Stimulated activated CD4-positive, alpha-beta T cell treated with anti-CD3 and anti-CD28 coated beads, Interleukin-2, amount 100 ng/mL, for 4 hours (primary cell): Measurements from ENCODE around the gene ZNF638.
"Not testable (repeated sequence)": the region's sequence is repeated elsewhere in the genome, so short reads cannot be mapped to it uniquely, and the experiment has no call there.

Experiments
- DNase-seq: peaks from one replicate; pipeline ENCODE4 v3.0.0-alpha.2; 2020; ENCODE audit warnings: low read depth

The ZNF638 gene

GRCh38 chr2:71331581-71332434 is at the start of gene ZNF638:
Gene ZNF638, plus strand, starts transcription at chr2:71331782. Its CDS starts 17,173 bp downstream, at chr2:71348955.
- peak; percentile 92 for DNase-seq

GRCh38 chr2:71281950-71282349 is 49.6 kb upstream of the ZNF638 start:
- DNase-seq = no peak

DNA sequence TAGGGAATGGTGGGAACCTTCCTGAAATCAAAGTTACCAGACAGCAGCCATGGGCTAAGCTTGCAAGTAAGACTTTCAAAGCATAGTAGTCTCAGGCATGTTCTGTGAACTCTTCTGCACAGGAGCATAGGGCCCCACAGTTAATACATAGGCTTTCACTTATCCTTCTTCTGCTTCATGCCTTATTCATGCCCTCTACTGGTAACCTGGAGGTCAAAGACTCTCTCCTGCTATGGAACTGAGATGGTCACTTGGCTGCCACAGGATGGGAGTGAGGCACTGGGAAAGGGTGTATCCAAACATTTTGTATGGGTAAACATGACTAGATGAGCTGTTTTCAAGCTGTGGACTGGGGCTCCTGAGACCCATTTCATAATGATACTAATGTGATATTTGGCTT is 49.1 kb upstream of the ZNF638 start:
- no peak for DNase-seq

- DNase-seq = no peak
Measured at GRCh38 chr2:71283131-71283530, 48.5 kb upstream of the ZNF638 start.

DNA sequence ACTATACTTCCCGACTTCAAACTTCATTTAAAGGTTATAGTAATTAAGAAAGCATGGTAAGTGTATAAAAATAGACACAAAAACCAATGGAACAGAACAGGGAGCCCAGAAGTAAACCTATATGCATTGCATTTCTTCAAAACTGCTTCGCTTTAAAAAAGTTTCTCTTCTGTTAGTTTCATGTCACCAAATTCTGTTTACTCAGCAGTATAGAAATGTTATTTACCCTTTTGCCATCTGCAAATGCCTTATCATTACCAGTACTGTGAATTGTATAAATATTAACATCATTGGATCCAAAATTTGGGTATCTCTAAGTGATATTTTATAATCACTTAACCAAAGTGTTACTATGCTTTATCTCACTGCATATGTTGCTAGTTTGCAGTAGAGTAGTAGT is 45.9 kb upstream of the ZNF638 start:
- DNase-seq = no peak

DNA sequence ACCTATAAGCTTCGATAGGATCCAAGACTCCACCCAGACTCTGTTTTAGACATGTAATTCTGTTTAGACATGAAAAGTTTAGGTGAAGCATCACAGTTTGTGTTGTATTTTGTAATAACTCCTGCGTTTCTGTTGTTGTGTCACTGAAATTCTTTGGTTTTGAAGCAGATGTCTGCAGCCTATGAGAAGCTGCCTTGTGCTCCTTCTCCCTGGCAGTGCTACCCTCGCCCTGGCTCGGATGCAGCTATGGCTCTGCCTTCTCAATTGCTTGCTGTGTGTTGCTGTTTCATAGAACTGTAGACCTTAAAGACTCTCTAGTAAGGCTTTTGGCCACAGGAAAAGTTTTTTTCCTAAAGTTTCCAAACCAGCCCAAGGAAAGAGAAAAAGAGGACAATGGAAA is 40.2 kb upstream of the ZNF638 start:
- DNase-seq = no peak

DNA sequence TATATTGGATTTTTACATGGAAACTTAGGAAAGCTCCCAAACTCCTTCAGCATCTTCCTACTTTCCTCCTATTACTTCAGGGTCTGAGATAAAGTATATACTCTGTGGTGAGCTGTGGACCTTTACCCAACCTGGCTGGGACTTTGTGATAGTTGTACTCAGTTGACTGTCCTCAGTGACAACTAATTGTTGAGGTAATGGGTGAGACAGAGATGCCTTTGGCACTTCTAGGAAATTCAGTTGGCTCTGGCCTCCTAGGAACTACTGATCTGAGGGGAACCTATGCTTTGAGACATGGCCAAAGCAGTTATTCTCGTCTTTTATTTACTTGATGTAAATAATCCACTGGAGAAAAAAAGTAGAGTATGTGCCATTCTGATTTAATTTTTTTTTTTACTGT is 39.4 kb upstream of the ZNF638 start:
- no peak for DNase-seq

GRCh38 chr2:71298914-71299313 is 32.7 kb upstream of the ZNF638 start:
- DNase-seq = no peak

DNA sequence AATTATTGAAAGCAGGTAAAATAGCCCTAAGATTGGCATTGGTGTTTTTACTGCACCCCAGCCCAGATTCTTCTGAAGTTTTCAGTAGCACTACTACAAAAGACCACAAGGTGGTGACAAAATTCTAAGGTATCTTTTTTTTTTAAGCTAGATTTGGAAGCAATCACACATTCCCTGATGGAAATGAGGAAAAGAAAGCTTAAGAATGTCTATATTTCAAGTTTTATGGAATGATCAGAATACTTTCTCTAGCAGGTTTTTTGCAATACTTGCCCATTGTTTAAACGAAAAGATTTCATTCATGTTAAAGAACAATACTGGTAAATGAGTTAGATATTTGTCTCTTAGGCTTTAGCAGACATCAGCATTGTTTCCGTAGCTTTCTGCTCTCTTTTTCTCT is 32.1 kb upstream of the ZNF638 start:
- DNase-seq = no peak

DNA sequence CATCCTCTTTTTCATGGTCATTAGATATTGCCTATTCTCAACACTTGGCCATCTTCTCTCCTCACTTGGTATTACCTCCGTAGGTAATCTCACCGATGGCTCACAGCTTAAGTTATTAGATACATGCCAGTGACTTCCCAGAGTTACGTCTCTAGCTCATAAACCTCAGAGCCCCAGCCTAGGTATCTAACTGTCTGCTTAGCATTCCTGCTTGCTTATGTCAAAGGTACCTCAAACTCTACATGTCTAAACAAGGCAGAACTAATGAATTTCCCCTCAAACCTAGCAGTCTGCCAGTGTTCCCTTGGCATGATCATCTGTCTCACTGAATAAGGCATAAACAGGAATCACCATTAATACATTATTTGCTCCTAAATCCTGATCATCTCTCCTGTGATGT is 27.7 kb upstream of the ZNF638 start:
- DNase-seq = no peak

- no peak for DNase-seq
Measured at GRCh38 chr2:71306762-71307161, 24.8 kb upstream of the ZNF638 start.

GRCh38 chr2:71313016-71313766 is 18.4 kb upstream of the ZNF638 start:
- DNase-seq = no peak

- DNase-seq = no peak
Measured at GRCh38 chr2:71317060-71317459, 14.5 kb upstream of the ZNF638 start.

- not testable (repeated sequence) for DNase-seq
Measured at GRCh38 chr2:71317900-71318299, 13.7 kb upstream of the ZNF638 start.

DNA sequence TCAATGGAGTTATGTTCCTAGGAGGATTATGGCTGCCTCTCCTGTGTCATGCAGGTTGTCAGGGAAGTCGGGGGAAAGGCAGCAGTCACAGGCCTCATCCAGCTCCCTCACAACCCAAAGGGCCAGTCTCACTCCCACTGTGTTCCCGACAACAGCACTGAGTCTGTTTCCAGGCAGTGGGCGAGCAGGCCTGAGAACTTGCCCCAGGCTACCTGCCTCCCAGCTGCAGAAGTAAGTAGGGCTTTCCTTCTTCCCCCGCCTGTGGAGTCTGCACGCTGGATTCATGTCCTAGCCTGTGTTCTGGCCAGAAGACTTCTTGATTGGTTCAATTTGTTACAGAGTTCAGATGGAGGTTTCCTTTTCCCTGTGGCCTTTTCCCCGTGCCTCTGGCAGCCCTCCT is 8.2 kb upstream of the ZNF638 start:
- no peak for DNase-seq

DNA sequence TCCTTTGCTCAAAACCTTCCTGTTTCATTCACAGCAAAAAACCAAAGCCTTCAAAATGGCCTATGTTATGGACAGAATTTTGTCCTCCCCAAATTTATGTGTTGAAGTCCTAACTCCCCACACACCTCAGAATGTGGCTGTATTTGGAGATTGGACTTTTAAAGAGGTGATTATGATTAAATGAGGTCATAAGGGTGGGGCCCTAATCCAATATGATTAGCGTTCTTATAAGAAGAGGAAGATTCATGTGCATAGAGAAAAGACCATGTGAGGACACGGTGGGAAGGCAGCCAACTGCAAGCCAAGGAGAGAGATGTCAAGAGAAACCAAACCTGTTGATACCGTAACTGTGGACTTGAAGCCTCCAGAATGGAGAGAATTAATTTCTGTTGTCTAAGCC is 4.6 kb upstream of the ZNF638 start:
- no peak for DNase-seq

DNA sequence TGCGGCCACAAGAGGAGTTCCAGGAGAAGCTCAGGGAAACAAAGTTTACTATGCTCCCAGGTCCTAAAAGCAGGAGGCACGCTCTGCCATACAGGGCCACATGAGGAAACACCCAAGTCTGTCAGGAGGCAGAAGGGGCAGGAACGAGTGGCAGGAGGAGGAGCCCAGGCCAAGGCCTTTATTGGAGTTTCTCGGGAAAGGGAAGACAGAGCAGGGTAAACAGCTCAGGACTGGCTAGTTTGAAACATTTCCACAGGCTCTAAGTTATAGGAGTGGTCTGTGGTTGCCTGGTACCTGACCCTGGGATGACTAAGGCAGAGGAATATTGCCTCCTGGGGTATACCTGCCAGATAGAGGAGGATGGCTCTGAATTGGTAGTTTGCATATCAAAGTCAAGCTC is 3.7 kb upstream of the ZNF638 start:
- DNase-seq = no peak

- DNase-seq = no peak
Measured at GRCh38 chr2:71330155-71330554, 1.4 kb upstream of the ZNF638 start.

- no peak for DNase-seq
Measured at GRCh38 chr2:71330585-71331330, 824 bp upstream of the ZNF638 start.

DNA sequence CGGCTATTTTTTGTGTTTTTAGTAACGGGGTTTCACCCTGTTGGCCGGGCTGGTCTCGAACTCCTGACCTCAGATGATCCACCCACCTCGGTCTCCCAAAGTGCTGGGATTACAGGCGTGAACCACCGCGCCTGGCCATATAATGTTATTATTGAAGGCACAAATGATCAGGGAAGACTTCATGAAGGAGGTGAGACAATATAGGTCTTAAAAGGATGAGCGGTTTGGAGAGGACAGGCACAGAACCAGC is 326 bp upstream of the ZNF638 start:
- DNase-seq = not testable (repeated sequence)

DNA sequence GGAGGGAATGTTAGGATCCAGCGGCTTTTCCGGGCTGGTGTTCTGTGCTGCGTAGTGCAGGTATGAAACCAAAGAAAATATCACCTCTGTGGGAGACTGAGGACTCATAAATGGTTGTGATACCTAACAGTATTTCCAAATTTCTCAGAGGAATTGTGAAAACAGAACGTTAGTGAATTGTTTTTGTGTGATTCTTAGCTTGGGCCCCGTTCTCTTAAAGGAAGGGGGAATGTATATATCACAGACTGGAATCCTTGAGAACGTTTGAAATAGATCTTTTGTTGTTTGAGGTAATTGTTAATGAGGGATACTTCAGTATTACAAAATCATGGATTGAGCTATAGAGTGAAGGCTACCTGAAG is 834 bp downstream of the ZNF638 start:
- DNase-seq = no peak

DNA sequence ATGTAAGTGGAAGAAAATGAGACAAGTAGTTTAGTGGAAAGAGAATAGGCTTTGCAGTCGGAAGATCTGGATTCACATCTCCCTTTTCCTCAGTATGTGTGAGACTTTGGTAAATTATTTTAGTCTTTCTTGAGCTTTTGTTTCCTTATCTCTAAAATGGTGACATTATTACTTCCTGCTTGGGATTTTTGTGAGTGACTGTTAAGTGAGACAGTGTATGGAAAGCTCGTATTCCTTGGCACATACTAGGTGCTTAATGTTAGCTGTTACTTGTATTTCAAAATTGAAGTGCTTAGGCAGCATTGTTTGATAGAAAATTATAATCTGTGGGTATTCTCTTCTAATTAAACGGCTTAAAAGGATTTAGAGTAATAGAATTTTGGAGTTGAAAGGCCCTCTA is 2.0 kb downstream of the ZNF638 start:
- no peak for DNase-seq

DNA sequence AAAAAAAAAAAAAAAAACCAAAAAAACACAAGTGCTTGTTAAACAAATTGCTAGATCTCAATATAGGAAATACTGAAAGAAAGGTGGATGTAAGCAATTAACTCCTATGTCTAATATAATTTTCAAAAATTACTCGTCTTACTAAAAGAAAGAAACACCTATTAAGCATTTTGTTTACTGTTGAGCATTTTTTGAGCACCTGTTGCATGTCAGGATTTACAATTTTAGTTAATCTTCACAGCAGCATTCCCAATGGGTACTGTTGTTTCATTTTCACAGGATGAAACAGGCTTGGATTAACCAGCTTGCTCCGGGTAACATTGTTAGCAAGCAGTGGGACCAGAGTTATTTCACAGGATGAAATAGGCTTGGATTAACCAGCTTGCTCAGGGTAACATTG is 4.8 kb downstream of the ZNF638 start:
- DNase-seq = no peak
